Endometrial microvascular endothelial cells (primary cell): ENCODE data around the gene PLCB4. TPM values are rescaled to one million over a fixed set of nuclear protein-coding genes. Genes with fewer than 3 reads are reported as not detected.

Experiments
- in situ Hi-C: cut with HindIII; loops from 2 replicates; pipeline ENCODE4 v1.10.0; 2017; ENCODE audit warnings: low sequenced_read_pairs, low pct_unique_long_range_greater_than_20kb; ENCODE audit errors: inconsistent ontology term
- total RNA-seq: library from RNA; depleted of rRNA; stranded (reverse); fragments of >200 nt; gene quantifications from one replicate; pipeline ENCODE4 v1.2.3, GENCODE V29; 2015; ENCODE audit errors: inconsistent ontology term

The PLCB4 gene
- total RNA-seq, 1 donor from 2014 or later: 0.19 TPM

DNA sequence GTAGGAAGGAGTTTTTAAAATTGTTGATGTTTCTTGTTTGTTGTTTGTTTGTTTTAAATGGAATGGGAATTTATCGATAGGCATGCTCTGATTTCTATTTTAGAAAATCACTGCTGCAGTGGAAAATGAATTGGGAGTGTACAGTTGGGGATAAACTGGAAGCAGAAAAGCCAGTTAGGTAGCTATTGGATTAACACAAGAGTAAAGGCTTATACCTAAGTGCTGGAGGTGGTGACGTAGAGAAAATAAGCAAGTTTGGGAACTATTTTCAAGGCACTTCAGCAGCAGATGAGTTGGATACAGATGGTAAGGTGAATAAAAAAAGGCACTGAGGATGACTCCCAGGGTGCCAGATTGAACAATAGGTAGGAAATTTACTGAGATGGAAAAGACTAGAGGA is 164.9 kb downstream of the PLCB4 start:
- in situ Hi-C loops: no loop called here

GRCh38 chr20:9235518-9235917 is 166.6 kb downstream of the PLCB4 start:
- in situ Hi-C loops: no loop called here

DNA sequence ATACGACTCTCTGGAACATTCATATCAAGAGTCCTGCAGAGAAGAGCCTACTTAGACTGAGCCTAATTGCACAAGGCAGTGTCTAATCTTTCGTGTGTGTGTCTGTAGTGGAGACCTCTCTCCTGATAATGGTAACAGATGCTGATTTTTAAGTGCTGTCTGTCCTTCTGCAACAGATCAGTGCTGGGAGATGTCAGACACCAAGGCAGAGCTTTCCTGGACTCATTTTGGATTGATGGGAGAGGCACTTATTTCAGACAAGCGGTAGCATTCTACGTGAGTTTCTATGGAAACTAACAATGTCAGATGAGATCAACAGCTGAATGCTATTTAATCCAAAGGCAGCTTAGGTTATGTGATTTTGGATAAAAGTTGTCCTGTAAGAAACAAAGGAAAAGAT is 167.6 kb downstream of the PLCB4 start:
- in situ Hi-C loops: no loop called here

DNA sequence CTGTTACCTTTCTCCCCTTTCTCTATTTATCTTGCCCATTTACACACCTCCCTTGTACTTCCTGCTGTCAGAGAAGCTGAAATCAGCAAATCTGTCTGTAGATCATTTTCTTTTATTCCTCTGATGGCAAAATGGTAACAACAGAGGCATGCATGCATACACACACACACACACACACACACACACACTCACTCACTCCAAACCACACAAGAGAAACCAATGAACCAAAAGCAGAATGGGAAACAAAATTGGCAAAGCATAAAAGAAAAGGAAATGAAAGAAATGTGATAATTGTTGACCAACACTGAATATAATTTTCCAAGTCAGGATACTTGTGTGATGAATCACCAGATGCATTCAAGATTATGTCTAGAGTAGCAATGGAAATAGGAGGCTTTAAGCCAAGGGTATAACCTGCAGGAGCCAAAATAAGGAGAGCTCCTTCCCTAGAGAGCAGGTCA is 172.4 kb downstream of the PLCB4 start:
- in situ Hi-C loops: no loop called here

- in situ Hi-C loops: no loop called here
Observed at GRCh38 chr20:9241721-9242427, 173.0 kb downstream of the PLCB4 start.

GRCh38 chr20:9243986-9244385 is 175.1 kb downstream of the PLCB4 start:
- in situ Hi-C loops: no loop called here

GRCh38 chr20:9244811-9245210 is 175.9 kb downstream of the PLCB4 start:
- in situ Hi-C loops: no loop called here

DNA sequence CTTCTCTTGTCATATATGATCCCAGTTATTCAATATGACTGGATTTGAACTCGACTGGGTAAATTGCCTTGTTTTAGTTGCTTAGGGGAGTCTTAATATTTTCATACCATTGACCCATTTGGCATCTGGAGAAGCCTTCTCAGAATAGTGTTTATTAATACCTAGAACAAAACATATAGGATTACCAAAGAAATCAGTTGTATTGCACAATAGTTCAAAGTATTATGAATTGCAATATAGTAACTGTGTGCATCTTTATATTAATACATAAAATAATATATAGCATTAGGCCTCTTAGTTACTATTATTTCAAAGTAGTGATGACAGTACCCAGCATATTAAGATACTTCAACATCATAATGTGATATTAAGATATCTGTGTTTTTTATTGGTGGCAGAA is 177.8 kb downstream of the PLCB4 start:
- in situ Hi-C loops: no loop called here

DNA sequence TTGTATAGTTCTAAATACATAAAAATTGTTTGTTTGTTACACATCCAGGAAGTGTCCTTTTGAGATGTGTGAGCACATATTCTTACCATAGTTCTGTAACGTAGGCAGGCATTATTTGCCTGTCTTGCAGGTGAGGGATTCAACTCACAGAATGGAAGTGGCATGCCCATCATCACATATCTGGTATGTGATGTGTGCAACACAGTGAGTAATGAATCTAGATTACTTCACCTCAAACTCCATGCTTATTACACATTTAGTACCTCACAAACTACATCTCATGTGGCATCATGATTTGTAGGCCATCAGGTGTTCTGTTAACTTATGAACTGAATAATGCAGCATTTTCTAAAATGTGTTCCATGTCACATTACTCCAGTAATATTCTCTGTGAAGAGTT is 181.6 kb downstream of the PLCB4 start:
- in situ Hi-C loops: no loop called here

GRCh38 chr20:9253006-9253539 is 184.2 kb downstream of the PLCB4 start:
- in situ Hi-C loops: no loop called here

- in situ Hi-C loops: no loop called here
Observed at GRCh38 chr20:9255171-9255570, 186.3 kb downstream of the PLCB4 start.

GRCh38 chr20:9256393-9256792 is 187.5 kb downstream of the PLCB4 start:
- in situ Hi-C loops: no loop called here

DNA sequence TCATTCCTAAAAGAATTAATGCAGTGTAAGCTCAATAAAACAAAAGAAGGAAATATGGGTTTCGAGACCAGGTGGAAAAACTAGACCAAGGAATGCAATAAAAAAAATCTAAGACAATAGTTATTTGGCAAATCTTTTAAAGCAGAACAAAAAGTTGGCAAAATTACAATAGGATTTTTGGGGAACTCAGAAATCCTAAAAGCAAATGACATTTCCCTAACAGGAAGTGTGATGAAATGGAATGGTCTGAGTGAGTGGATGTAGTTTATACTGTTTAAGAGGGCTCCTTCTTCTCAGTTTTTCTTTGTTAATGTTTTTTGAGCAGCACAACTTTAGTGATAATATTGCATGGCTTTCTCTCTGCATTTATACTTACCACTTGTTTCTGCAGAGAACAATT is 190.0 kb downstream of the PLCB4 start:
- in situ Hi-C loops: no loop called here

GRCh38 chr20:9260027-9260426 is 191.1 kb downstream of the PLCB4 start:
- in situ Hi-C loops: no loop called here

DNA sequence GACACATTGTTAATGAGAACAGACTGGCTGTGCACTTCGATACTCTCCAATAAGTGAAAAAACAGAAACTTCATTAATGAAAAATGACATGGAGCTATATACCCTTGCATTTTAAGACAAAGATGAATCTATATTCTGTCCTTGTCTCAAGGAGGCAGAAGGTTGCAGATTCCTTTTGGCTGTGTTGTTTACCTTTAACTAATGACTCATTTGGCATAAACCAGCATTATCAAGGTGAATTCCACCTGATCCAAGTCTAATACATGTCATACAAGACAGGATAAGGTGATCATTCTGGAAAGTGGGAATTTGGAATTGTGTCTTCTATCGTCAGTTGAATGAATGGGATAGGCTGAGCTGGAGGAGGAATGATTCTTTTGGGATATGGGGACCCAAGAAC is 192.9 kb downstream of the PLCB4 start:
- in situ Hi-C loops: no loop called here

DNA sequence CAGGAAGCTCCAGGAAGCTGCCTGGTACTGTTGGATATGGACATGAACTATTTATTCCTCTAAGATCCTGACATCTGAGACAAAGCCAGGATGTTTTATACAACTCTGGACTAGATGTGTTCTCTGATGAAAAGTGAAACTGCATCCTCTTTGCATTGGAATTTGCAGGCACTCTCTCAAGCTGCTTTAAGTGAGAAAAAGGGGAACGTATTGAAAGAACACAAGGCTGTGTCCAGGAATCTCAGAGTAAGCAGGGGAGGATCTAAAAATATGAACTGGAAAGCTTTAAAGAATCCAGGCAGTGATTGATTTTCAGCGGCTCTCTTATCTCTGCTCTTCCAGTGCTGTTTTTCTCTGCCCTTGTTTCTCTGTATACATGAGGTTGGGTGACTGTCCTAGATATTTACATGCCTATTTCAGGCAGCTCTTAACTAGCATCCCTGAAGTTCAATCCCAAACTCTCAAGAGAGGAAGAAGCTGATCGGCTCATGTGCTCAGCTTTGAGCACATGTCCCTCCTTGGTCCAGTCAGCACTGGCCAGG is 193.8 kb downstream of the PLCB4 start:
- in situ Hi-C loops: no loop called here

GRCh38 chr20:9269280-9269971 is 200.5 kb downstream of the PLCB4 start:
- in situ Hi-C loops: no loop called here

- in situ Hi-C loops: no loop called here
Observed at GRCh38 chr20:9270831-9271230, 201.9 kb downstream of the PLCB4 start.

DNA sequence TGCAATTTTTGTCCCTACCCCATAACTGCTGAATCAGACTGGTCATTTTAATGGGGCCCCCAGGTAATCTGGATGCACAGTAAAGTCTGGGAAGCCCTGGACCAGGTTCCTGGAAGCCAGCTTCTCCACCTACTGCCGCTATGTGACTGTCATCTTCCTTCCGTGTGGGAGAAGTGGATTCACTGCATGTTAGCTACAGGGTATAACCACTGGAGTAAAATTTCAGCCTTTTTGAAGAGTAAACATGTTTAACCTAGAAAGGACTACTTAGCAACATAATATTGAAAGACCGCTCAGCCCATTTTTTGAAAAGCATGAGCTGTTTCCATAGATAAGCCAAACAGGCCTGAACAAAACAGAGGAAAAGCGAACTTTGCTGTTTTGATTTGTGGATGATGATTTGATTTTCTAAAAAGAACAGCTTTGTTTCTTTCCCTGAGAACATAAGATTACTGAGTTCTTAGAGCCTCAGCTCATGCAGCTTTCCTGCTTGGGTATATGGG is 208.1 kb downstream of the PLCB4 start:
- in situ Hi-C loops: no loop called here

GRCh38 chr20:9279918-9280401 is 211.1 kb downstream of the PLCB4 start:
- in situ Hi-C loops: no loop called here
